MG63 (cell line): ENCODE data around the gene GBA2. TPM values are rescaled to one million over a fixed set of nuclear protein-coding genes. Genes with fewer than 3 reads are reported as not detected.

Experiments
- DNase-seq: peaks from one replicate; pipeline ENCODE4 v3.0.0-alpha.2; 2020
- H3K27me3 ChIP-seq: fragments of 250-450 bp; sonication (Bioruptor Pico); 2 replicates; pipeline ENCODE4 v1.5.1; 2020; ENCODE audit warnings: mild to moderate bottlenecking, moderate library complexity
- H3K36me3 ChIP-seq: fragments of 250-450 bp; sonication (Bioruptor Pico); 2 replicates; pipeline ENCODE4 v1.5.1; 2020; ENCODE audit warnings: mild to moderate bottlenecking, moderate library complexity
- H3K4me3 ChIP-seq: fragments of 250-450 bp; sonication (Bioruptor Pico); 2 replicates; pipeline ENCODE4 v1.5.1; 2020; ENCODE audit warnings: mild to moderate bottlenecking, moderate library complexity
- H3K9me3 ChIP-seq: fragments of 250-450 bp; sonication (Bioruptor Pico); 2 replicates; pipeline ENCODE4 v1.5.1; 2020; ENCODE audit warnings: mild to moderate bottlenecking, moderate library complexity
- total RNA-seq: library from RNA; depleted of rRNA; stranded (reverse); fragments of >200 nt; shearing (Covaris generic); gene quantifications from 2 replicates; pipeline ENCODE4 v1.2.3, GENCODE V29; 2014; ENCODE audit warnings: low replicate concordance; rRNA removed

GBA2 gene
- total RNA-seq: 32.7 and 58.6 TPM in 2 replicates

DNA sequence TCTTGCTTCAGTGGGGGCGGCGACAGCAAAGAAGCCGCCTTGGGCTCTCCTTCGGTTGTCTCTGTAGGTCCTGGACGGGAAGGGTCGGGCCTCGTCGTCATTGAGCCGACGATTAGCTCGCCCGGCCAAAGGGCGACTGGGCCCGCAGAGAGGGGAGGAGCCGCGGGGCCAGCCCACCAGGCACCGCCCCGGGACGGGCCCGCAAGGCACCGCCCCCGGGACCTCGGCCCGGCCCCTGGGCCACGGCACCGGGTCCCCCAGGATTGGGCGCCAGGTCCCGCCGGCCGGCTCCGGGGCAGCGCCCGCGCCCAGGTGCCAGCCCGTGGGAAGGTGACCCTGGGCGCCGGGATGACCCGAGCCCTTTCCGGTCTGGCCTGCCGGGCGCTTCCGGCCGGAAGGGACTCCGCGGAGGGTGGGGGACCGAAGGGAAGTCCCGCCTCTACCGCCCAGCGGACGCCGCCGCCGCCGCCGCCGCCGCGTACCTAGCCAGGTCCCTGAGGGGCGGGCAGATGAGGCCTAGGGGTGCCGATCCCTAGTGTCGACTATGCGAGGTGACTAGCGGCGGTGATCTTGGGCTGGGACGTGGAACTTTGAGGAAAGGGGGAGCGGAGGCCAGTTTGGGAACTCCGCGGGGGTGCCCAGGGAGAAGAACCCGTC lies at the start of gene GBA2, which contains the start of gene RGP1:
Gene GBA2, minus strand, starts transcription at position 371 of the 657 bp plus-strand sequence. CDS start 524 bp downstream, outside the sequence.
Gene RGP1, plus strand, starts transcription at position 430 of the 657 bp plus-strand sequence. CDS start 469 bp downstream, outside the sequence.
- peaks cover 86% of the 10 kb centered on the region for H3K36me3 ChIP-seq
- H3K4me3 ChIP-seq: peak within 1 kb of the TSS; percentile 98
- H3K27me3 ChIP-seq: no peaks in the 10 kb centered on the region
- peak; percentile 96 for DNase-seq
- H3K9me3 ChIP-seq: no peaks in the 10 kb centered on the region

DNA sequence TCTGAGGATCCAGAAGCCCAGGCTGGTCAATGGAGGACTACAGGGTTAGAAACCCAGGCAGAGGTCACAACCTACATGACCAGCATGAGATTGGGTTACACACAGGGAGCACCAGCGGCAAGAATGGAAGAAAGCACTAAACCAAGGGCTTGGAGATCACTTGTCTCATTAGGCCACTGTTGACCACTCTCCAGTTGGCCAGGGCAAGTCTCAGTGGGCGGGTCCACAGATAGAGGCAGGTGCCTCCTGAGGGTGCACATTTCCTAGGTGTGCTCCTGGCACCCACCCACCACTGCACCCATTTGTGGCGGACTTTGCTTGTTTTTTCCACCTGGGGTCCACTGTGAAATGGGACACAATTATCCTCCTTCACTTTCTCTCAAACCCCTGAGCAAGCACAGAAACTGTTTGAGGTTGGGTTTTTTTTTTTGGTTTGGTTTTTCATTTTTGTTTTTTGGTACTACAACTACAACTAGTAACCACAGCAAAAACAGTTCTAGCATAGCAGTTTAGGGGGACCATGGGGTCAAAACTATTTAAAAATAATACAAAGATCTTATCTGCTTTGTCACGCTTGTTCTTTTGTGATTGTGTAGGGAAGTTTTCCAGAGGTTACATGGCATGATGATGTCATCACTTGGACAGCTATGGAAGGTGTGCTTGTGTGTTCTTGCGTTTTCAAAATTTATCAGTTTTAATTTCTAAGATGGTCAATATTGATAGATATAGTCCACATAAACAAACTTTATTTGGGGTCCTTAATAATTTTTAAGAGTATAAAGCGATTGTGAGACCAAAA lies 48.5 kb upstream of the GBA2 start:
- H3K27me3 ChIP-seq: no peaks in the 10 kb centered on the region
- H3K36me3 ChIP-seq: peaks cover 33% of the 10 kb centered on the region
- no peak for DNase-seq
- H3K4me3 ChIP-seq: no peak overlapping the region
- no peaks in the 10 kb centered on the region for H3K9me3 ChIP-seq

GRCh38 chr9:35795695-35796094 lies 46.7 kb upstream of the GBA2 start:
- H3K9me3 ChIP-seq: no peaks in the 10 kb centered on the region
- H3K27me3 ChIP-seq: no peaks in the 10 kb centered on the region
- DNase-seq: no peak
- H3K36me3 ChIP-seq: peaks cover 17% of the 10 kb centered on the region
- no peak overlapping the region for H3K4me3 ChIP-seq

DNA sequence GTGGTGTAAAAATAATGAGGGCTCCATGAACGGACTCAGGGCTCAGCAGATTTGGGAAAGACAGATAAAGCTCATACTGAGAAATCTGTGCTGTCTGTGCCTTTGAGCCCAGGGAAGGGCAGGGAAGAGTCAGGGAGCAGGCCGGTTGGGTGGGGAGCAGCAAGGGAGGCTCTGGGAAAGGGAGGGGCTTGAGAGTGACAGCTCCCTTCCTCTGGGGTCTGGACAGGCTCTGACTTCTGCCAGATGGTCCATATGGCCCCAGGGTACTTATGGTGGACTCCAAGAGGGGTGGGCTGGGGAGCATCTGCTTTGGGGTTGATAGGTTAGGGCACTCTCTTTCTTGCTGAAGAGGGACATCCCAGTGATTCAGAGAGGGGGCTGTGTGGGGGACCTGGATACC lies 44.4 kb upstream of the GBA2 start:
- no peak for DNase-seq
- peak overlapping the region; percentile 1; the same call in 1 of the 2 replicates for H3K4me3 ChIP-seq
- H3K36me3 ChIP-seq: peaks cover 4% of the 10 kb centered on the region; the same call in 1 of the 2 replicates
- no peaks in the 10 kb centered on the region for H3K27me3 ChIP-seq
- no peaks in the 10 kb centered on the region for H3K9me3 ChIP-seq

GRCh38 chr9:35792826-35793225 lies 43.8 kb upstream of the GBA2 start:
- peak overlapping the region; percentile 1; the same call in 1 of the 2 replicates for H3K4me3 ChIP-seq
- no peaks in the 10 kb centered on the region for H3K27me3 ChIP-seq
- DNase-seq: no peak
- peaks cover 4% of the 10 kb centered on the region; the same call in 1 of the 2 replicates for H3K36me3 ChIP-seq
- H3K9me3 ChIP-seq: no peaks in the 10 kb centered on the region

GRCh38 chr9:35792024-35792813 lies 43.2 kb upstream of the GBA2 start:
- Histone ChIP-seq H3K9me3 (no peaks in the 10 kb centered on the region), H3K4me3 (peak overlapping the region; percentile 53), H3K36me3 (peaks cover 4% of the 10 kb centered on the region; the same call in 1 of the 2 replicates), H3K27me3 (no peaks in the 10 kb centered on the region)
- DNase-seq: no peak

DNA sequence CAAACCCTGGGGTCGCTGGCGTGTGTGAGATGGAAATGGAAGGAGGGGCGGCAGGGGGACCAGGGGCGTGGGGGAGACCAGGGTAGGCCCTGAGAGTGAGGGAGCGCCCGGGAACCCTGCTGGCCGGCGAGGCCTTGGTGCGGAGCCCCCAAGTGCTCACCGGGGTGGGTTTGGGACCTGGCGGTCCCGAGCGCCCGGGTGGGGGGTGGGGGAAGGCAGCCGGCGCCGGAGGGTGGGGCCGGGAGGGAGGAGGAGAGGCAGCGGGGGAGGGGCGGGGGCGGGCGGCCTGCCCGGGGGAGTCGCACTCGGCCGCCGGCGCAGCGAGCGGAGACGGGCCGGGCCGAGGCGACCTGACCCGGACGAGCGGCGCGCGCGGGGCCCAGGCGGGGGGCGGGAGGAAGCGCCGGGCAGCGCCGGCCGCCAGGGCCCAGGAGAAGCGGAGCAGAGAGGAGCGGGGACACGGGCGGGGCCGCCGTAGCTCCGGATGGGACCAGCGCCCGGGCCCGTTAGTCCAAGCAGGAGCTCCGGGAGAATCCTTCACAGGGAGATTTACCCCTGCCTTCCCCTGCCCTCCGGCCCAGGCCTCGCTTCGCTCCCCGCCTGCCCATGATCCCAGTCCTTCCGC lies 42.4 kb upstream of the GBA2 start, which contains the start of gene NPR2:
Gene NPR2, plus strand, starts transcription at position 295 of the 625 bp plus-strand sequence. CDS start 818 bp downstream, outside the sequence.
- peaks cover 3% of the 10 kb centered on the region; the same call in 1 of the 2 replicates for H3K36me3 ChIP-seq
- DNase-seq: peak; percentile 72
- H3K27me3 ChIP-seq: no peaks in the 10 kb centered on the region
- H3K4me3 ChIP-seq: peak within 1 kb of the TSS; percentile 53
- H3K9me3 ChIP-seq: no peaks in the 10 kb centered on the region

DNA sequence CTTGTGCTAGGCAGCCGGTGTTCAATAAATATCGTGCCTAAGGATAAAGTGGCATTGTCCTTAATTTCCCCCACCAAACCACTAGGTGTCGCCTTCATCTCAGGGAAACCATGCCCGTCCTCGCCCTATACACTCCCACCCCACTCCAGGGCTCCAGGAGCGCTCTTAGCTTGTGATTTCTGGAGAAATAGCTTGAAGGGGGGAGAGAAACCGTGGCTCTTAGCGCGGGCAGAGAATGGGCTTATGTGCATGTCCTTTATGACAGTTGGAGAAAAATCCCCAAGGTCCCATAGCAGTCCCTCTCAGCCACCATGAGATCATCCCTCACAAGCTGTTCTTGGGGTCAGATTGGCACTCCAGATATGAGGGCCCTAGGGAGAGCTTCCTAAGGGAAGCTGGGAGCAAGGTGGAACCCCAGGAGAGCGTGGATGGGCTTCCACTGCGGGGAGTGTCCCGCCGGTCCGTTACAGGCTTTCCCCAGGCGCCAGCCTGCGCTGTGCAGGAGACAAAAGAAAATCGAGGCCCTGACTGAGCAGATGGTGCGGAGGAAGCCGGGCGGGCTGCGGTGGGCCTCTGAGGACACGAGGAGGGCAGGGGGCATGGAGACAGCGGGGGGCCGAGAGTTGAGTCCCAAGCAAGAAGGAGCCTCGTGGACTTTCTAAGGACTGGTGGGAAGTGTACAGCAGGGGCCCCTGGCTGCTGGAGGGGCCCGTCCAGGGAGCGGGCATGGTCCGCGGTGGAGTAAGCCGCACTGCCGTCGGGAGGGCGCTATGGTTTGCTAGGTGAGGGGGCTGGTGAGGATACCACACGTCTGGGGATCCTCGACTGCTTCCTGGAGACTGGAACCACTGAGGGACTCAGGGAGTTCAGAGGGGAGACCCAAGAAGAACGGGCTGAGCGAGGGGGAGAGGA lies 41.6 kb upstream of the GBA2 start:
- Histone ChIP-seq H3K27me3 (no peaks in the 10 kb centered on the region; the same call in 1 of the 2 replicates), H3K9me3 (no peaks in the 10 kb centered on the region), H3K4me3 (peak overlapping the region; percentile 5), H3K36me3 (no peaks in the 10 kb centered on the region)
- peak; percentile 91 for DNase-seq

GRCh38 chr9:35790025-35790384 lies 41.0 kb upstream of the GBA2 start:
- no peak for DNase-seq
- no peak overlapping the region for H3K4me3 ChIP-seq
- no peaks in the 10 kb centered on the region; the same call in 1 of the 2 replicates for H3K27me3 ChIP-seq
- no peaks in the 10 kb centered on the region for H3K9me3 ChIP-seq
- no peaks in the 10 kb centered on the region for H3K36me3 ChIP-seq

DNA sequence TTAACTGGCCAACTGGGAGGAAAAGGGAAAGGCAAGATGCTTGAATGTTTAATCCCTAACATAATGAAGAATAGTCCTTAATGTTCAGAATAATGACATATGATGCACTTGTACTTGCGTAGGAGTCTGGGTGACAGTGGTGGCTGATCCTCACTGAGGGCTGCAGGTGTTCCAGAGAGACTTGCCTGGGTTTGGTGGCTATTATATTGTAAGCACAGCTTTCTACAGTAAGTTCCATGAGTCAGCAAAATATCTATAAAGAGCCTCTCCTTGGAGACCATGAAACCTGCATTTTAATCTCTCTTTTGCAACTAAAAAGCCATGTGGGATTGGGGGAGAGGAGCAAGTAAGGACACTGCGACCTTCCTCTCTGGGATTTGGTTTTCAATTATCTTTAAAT lies 40.5 kb upstream of the GBA2 start:
- Histone ChIP-seq H3K9me3 (no peaks in the 10 kb centered on the region), H3K27me3 (no peaks in the 10 kb centered on the region; the same call in 1 of the 2 replicates), H3K36me3 (no peaks in the 10 kb centered on the region), H3K4me3 (no peak overlapping the region)
- no peak for DNase-seq

DNA sequence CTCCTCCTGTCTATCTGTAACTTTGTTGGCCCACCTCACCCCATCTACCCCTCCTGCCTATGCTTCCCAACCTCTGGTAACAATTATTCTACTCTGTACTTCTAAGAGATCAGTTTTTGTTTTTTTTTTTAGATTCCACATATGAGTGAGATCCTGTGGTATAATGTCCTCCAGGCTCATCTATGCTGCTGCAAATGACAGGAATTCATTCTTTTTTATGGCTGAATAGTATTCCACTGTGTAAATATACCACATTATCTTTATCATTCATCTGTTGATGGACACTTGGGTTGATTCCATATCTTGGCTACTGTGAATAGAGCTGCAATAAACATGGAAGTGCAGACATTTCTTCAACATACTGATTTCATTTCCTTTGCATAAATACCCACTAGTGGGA lies 34.4 kb upstream of the GBA2 start:
- no peaks in the 10 kb centered on the region for H3K36me3 ChIP-seq
- DNase-seq: no peak
- H3K9me3 ChIP-seq: no peaks in the 10 kb centered on the region
- peaks cover 20% of the 10 kb centered on the region for H3K27me3 ChIP-seq
- H3K4me3 ChIP-seq: no peak overlapping the region

- H3K36me3 ChIP-seq: no peaks in the 10 kb centered on the region
- peaks cover 20% of the 10 kb centered on the region for H3K27me3 ChIP-seq
- H3K4me3 ChIP-seq: no peak overlapping the region
- H3K9me3 ChIP-seq: no peaks in the 10 kb centered on the region
- no peak for DNase-seq
These were observed 32.0 kb upstream of the GBA2 start for GRCh38 chr9:35781066-35781465.

DNA sequence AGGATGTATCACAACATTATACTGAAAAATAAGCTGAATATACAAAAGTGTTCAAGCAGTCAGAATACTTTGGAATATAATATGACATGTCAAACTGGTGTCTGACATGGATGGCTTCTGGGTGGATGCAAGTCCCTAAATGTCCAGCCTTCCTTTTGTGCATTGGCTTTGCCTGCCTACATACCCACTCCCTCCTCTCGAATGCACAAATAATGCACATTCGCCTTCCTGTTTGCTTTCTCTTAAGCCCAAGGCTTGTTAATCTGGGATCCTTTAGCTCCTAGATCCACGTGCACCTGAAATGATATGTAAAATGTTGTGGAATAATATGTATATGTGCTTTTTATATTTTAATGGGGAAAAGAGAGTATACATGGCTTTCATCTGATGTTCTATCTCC lies 29.5 kb upstream of the GBA2 start:
- H3K4me3 ChIP-seq: no peak overlapping the region
- H3K36me3 ChIP-seq: no peaks in the 10 kb centered on the region
- DNase-seq: no peak
- H3K9me3 ChIP-seq: no peaks in the 10 kb centered on the region
- peaks cover 20% of the 10 kb centered on the region for H3K27me3 ChIP-seq

DNA sequence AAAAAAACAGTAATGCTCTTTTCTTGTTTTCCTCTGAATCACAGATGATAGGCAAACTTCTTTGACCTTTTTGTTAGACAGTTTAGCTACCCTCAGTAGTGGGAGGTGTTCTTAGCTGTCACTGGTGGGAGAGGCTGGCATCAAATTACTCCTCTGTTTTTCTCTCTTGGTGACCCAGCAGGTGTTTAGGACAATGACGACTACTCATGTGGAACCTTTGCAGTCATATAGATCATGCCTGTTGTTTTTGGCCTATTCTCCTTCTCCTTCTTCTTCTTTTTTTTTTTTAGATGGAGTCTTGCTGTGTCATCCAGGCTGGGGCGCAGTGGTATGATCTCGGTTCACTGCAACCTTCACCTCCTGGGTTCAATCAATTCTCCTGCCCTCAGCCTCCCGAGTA lies 27.0 kb upstream of the GBA2 start:
- DNase-seq: no peak
- Histone ChIP-seq H3K9me3 (no peaks in the 10 kb centered on the region), H3K36me3 (no peaks in the 10 kb centered on the region), H3K4me3 (no peak overlapping the region), H3K27me3 (peaks cover 17% of the 10 kb centered on the region)

DNA sequence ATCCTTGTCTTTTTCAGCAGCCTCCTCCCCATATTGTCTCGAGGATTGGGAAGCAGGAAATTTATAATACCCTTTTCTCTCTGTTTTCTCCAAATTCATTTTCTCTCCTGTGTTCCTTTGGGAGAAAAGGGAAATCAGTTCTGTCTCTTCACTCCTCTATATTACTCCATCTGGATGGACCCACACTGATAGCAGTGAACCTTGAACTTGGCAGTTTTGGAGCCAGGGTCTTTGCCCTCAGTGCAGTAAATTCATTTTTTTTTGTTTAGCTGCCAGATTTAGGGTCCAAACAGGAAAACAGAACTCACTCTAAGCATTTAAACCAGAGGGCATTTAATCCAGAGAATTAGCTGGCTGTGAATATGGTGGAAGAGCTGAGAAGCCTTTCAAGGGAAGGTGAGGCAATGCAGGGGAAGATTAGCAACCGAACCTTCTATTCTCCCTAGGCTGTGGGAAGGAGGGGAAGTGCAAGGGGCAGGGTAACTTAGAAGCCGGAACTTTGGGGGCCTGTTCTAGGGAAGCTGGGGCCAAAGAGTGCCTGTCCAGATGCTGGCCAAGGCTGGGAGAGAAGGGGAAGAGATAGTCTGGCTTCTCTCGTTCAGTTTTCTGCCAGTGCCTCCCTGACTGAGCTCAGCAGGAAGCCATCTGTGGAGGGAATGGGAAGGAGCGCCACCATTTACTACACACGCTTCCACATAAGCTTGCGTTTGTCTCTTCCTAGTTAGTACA lies 26.0 kb upstream of the GBA2 start:
- Histone ChIP-seq H3K27me3 (peaks cover 9% of the 10 kb centered on the region), H3K36me3 (no peaks in the 10 kb centered on the region), H3K4me3 (no peak overlapping the region), H3K9me3 (no peaks in the 10 kb centered on the region)
- no peak for DNase-seq
